Uterus (tissue), 4 donors: Measurements from ENCODE around the gene HSPA14. TPM values are rescaled to one million over a fixed set of nuclear protein-coding genes. Genes with fewer than 3 reads are reported as not detected.
A peak's percentile ranks its signal among the peaks of the same experiment; 100 is the strongest.

Experiments
- DNase-seq, 2 donors: peaks; one replicate each; pipeline ENCODE4 v3.0.0-alpha.2; 2019 to 2020
- H3K27ac ChIP-seq, 2 donors: fragments of 200-600 bp; sonication (generic); 1 replicate in 1 of 2; 2 replicates in 1 of 2; pipeline ENCODE4 v1.5.1; 2016 to 2018
- H3K27me3 ChIP-seq, 2 donors: fragments of 200-600 bp; sonication (generic); one replicate each; pipeline ENCODE4 v1.5.1; 2018 to 2019; ENCODE audit warnings: control low read depth in 1 of 2
- H3K36me3 ChIP-seq, 2 donors: fragments of 200-600 bp; sonication (generic); one replicate each; pipeline ENCODE4 v1.5.1; 2019; ENCODE audit warnings: control low read depth in 1 of 2
- H3K4me1 ChIP-seq, 2 donors: fragments of 200-600 bp; sonication (generic); one replicate each; pipeline ENCODE4 v1.5.1; 2018 to 2019; ENCODE audit warnings: control low read depth in 1 of 2
- H3K4me3 ChIP-seq, 2 donors: fragments of 200-600 bp; sonication (generic); 1 replicate in 1 of 2; 2 replicates in 1 of 2; pipeline ENCODE4 v1.5.1; 2018 to 2019; ENCODE audit warnings: mild to moderate bottlenecking in 1 of 2
- H3K9me3 ChIP-seq, 2 donors: fragments of 200-600 bp; sonication (generic); one replicate each; pipeline ENCODE4 v1.5.1; 2019; ENCODE audit warnings: control low read depth in 1 of 2
- CTCF ChIP-seq, 4 experiments: fragments of 200-600 bp in 2 of 4; fragments of 450-650 bp in 2 of 4; sonication (generic) in 2 of 4; IDR thresholded peaks; one replicate each; pipeline ENCODE4 v1.5.1; 2016 to 2019; ENCODE audit warnings: antibody characterized with exemption in 4 of 4, mild to moderate bottlenecking in 2 of 4, moderate library complexity in 1 of 4
- POLR2A ChIP-seq, 2 donors: fragments of 450-650 bp; IDR thresholded peaks; one replicate each; pipeline ENCODE4 v1.6.1; 2016; ENCODE audit warnings: antibody characterized with exemption in 2 of 2, mild to moderate bottlenecking in 1 of 2, moderate library complexity in 1 of 2
- intact Hi-C: fragments of 100-400 bp; cut with DNase I; formaldehyde crosslinking; loops from one replicate; pipeline ENCODE4 v1.15.1; 2023; ENCODE audit warnings: low total_unique reads
- total RNA-seq, 4 donors: library from RNA; depleted of rRNA in 3 of 4; stranded (reverse); fragments of >200 nt in 3 of 4; gene quantifications; one replicate each; pipeline versions ENCODE4 v1.1.0 to v1.2.4, GENCODE V29; 2014 to 2023
- donor health status: DM: yes; HTN: yes; CAD: no.

HSPA14 gene
- total RNA-seq, 4 donors from 2014 or later: 10.4 to 19.4 (median 13.8) TPM

DNA sequence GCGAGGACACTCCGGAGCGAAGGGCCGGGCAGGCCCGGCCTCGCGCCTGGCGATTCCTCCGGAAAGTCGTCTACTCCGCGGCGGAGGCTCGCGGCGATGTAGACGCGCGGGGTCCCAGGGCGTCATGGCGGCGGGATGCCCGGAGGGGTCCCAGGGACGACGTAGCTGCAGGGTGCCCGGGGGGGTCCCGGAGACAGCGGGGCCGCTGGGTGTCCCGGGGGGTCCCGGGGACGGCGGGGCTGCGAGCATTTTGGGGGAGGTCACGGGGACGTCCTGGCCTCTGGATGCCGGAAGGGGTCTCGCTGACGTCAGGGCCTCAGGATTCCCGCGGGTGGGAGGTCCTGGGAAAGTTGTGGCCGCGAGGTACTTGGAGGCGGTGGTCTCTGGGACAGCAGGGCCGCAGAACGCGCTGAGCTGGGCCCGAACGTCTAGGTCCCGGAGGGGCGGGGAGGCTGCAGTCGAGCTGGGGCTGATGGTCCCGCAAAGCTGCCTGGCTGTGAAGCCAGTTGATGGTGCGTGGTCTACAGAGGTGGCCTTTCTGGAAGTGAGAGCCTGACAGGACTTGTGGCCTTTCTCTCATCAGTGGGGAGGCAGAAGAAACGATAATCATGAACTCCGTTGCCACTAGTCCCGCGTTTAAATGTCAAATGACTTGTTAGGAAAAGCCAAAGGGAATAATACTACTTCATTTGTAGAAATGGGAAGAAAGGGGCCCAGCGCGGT lies 637 bp downstream of the HSPA14 start:
- no peak for TF ChIP-seq POLR2A (IDR thresholded peaks at IDR 0.05)
- no peak for TF ChIP-seq CTCF (IDR thresholded peaks at IDR 0.05)
- peak overlapping the region; percentile 96 for H3K4me3 ChIP-seq
- H3K27ac ChIP-seq: peak overlapping the region; percentile 84 to 89
- no peaks in the 10 kb centered on the region for H3K9me3 ChIP-seq
- H3K4me1 ChIP-seq: peaks cover 5% of the 10 kb centered on the region in 2 donors
- no peaks in the 10 kb centered on the region for H3K27me3 ChIP-seq
- intact Hi-C loops: no loop called here
- H3K36me3 ChIP-seq: no peaks in the 10 kb centered on the region
- peak in 1 of 2 donors; percentile 36 for DNase-seq

DNA sequence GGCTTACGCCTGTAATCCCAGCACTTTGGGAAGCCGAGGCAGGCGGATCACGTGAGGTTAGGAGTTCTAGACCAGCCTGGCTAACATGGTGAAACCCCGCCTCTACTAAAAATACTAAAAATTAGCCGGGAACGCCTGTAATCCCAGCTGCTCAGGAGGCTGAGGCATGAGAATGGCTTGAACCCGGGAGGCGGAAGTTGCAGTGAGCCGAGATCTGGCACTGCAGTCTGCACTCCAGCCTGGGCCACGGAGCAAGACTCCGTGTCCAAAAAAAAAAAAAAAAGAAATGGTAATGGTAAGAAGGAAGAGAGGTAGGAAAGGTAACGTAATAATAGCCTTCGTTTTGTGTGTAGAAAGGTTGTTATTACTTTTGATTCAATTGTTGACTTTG lies 1.2 kb downstream of the HSPA14 start:
- H3K4me1 ChIP-seq: peaks cover 5% of the 10 kb centered on the region in 2 donors
- peak overlapping the region; percentile 96 for H3K4me3 ChIP-seq
- no peak for DNase-seq
- no peaks in the 10 kb centered on the region for H3K9me3 ChIP-seq
- H3K36me3 ChIP-seq: no peaks in the 10 kb centered on the region
- peak overlapping the region in 1 of 2 donors; percentile 89 for H3K27ac ChIP-seq
- intact Hi-C loops: no loop called here
- H3K27me3 ChIP-seq: no peaks in the 10 kb centered on the region
- TF ChIP-seq CTCF (IDR thresholded peaks at IDR 0.05): no peak
- TF ChIP-seq POLR2A (IDR thresholded peaks at IDR 0.05): no peak

GRCh38 chr10:14840178-14840577 lies 2.1 kb downstream of the HSPA14 start:
- H3K4me1 ChIP-seq: peaks cover 5% of the 10 kb centered on the region in 2 donors
- H3K27ac ChIP-seq: no peak overlapping the region
- intact Hi-C loops: no loop called here
- H3K27me3 ChIP-seq: no peaks in the 10 kb centered on the region
- no peaks in the 10 kb centered on the region for H3K9me3 ChIP-seq
- no peak for DNase-seq
- TF ChIP-seq CTCF (IDR thresholded peaks at IDR 0.05) (no peak), POLR2A (IDR thresholded peaks at IDR 0.05) (no peak)
- no peak overlapping the region for H3K4me3 ChIP-seq
- no peaks in the 10 kb centered on the region for H3K36me3 ChIP-seq

GRCh38 chr10:14843327-14843988 lies 5.4 kb downstream of the HSPA14 start:
- no peak for DNase-seq
- Histone ChIP-seq H3K4me1 (peaks cover 0 to 5% of the 10 kb centered on the region in 2 donors), H3K36me3 (no peaks in the 10 kb centered on the region), H3K27ac (no peak overlapping the region), H3K4me3 (no peak overlapping the region), H3K9me3 (no peaks in the 10 kb centered on the region), H3K27me3 (no peaks in the 10 kb centered on the region)
- intact Hi-C loops: no loop called here
- TF ChIP-seq POLR2A (IDR thresholded peaks at IDR 0.05) (no peak), CTCF (IDR thresholded peaks at IDR 0.05) (no peak)

DNA sequence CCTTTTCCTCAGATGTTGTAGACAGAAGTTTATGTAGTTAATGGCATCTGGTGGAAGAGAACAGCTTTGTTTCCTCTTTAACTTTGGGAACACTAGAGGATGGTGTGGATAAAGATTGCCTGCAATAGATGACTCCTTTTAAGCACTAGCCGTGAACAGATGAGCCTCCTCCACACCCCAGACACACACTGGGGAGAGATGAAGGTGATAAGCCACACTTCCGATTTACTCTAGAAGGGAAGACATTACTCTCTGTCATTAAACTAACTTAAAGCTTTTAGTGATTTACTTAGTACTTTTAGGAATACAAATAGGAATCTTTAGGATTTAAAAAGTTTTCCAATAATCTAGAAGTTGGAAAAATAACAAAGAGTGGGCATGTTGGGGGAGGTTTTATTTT lies 6.8 kb downstream of the HSPA14 start:
- Histone ChIP-seq H3K27ac (no peak overlapping the region), H3K4me1 (no peaks in the 10 kb centered on the region), H3K4me3 (no peak overlapping the region), H3K9me3 (no peaks in the 10 kb centered on the region), H3K27me3 (no peaks in the 10 kb centered on the region), H3K36me3 (no peaks in the 10 kb centered on the region)
- intact Hi-C loops: no loop called here
- TF ChIP-seq CTCF (IDR thresholded peaks at IDR 0.05): no peak
- TF ChIP-seq POLR2A (IDR thresholded peaks at IDR 0.05): no peak
- no peak for DNase-seq
